NCI-H2227 (cell line): ENCODE data around the gene PPP1R37.

ENCODE experiments used
- DNase-seq: peaks from one replicate; lab custom pipeline; 2025; ENCODE audit not compliant: unreplicated experiment; lab: John Stamatoyannopoulos, UW

The PPP1R37 gene

DNA sequence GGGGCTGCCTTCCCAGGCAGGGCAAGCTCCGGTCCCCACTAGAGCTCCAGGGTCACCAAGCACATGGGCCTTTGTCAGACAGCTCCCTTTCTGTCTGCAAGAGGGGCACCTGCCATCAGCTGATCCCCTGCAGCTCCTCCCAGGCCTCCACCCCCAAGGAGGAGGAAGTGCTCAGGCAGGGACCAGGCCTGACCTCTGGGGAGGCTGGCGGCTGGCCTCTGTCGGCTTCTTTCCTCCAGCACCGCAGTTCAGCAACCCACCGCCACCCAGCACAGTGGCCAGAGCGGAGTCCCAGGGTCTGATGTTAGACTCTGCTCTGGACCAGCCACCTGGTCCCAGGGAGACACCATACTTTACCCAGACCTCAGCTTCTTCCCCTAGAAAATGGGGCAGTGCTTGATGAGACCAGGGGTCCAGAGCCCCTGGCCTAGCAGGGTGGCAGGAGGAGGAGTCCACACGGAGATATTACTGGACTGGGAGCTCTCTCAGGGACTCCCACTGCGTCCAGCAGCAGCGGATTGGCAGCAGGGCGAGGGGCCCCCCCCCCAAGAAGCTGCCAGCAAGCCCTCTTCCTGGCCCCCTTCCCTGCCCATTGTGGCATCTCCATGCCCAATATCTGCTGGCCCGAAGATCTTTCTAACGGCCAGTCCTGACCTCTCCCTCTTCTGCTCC, 43.7 kb downstream of the PPP1R37 start:
- no peak for DNase-seq

DNA sequence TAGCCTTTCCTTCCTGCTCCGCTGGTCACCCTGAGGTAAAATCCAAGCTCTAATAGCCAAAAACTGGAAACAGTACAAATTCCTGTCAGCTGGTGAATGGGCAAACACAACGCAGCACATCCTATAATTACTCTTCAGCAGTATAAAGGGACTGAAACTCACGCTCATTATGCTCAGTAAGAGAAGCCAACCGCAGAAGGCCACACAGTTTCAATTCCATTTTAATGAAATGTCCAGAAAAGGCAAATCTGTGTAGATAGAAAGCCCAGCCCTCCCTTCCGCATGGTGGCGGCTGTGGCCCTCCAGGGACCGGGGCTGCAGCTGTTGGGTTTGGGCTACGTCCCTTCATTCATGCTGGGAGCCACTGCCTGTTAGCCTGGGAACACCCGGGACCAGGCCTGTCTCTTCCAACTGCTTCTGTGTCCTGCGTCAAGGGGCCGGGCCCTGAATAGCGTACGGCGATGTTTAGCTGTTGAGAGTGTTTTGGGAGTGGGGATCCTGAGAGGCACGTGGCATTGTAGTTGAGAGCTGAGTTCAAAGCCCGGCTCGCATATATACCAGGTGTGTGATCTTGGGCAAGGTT, 44.3 kb downstream of the PPP1R37 start:
- DNase-seq = peak; percentile 53

DNA sequence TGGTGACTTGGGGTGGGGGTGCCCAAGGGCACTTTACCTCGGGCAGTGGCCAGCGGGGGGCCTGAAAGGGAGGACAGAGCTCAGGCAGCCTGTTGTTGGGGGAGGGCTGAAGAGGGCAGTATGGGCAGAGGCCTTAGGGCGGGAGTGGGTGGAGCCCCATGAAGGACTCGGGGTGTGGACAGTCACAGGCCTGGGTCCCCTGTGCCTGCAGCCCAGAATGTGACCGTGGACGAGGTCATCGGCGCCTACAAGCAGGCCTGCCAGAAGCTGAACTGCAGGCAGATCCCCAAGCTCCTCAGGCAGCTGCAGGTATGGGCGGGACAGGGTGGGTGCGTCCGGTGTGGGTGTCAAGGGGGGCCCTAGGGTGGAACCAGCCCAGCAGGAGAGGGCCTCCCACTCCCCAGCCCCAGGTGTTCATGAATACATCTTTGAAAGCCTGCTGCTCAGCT, 45.3 kb downstream of the PPP1R37 start:
- no peak for DNase-seq

DNA sequence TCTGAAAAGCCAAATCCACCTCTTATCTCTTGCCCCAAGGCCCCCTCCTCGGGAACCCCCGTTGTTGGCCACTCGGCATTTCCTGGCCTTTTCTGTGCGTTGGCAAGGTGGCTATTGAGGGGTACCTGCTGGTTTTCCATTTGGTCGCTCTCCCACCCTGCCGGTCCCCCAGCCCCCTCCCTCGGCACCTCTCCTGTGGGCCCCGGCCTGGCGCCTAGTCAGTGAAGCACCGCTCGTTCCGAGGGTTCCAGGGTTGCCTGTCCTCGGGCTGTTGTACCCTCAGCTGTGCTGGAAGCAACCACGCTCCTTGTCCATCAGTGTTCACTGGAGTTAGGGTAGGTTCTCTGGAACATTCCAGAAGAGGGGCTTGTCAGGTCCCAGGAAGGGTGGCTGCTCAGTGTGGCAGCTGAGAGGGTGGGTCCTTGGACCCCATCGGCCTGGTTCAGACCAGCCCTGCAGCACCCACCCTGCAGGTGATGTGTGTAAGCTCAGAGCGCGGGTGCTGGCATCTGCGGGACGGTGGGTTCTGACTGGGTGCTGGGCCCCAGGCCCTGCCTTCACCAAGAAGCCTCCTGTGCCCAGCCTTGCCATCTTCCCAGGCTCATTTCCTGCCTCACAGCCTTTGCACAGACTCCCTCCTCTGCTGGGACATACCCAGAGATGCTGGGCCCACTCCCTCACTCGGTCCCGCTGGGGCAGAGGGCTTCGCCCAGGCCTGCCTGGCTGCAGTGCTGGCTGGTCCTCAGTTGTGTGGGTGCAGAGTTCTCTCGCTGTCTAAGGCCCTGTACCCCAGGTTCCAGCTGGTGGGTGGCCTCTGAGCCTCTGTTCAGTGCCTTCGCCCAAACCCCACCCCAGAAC, 46.5 kb downstream of the PPP1R37 start:
- no peak for DNase-seq

DNA sequence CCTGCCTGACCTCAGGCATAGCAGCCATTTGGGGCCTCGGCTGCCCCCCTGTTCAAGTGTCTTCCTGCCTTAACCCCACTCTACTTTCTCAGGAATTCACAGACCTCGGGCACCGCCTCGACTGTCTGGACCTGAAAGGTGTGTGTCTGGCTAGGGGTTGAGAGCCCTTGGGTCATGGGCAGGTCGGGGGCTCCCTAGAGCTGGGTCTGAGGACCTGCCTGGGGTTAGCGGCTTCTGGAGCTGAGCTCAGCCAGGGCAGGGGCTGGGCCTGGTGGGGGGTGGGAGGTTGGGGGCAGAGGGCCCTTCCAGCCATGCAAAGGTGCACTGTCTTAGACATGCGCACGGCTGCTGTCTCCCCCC, 47.1 kb downstream of the PPP1R37 start:
- DNase-seq = no peak

DNA sequence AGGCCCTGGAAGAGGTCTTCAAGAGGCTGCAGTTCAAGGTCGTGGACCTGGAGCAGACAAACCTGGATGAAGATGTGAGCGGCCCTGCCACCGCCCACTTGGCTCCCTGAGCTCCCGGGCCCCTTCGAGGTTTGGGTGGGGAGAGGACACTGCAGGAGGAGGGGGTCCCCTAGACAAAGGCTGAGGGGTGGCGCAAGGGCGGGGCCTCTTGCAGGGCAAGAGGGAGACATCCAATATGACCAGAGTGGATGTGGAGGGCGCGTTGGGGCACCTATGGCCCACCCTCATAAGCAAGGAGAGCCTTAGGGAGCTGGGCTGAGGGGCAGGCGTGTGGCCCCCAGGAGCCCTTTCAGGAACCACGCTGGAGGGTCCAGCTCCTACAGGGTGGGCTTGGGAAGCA, 47.6 kb downstream of the PPP1R37 start:
- DNase-seq = no peak

DNA sequence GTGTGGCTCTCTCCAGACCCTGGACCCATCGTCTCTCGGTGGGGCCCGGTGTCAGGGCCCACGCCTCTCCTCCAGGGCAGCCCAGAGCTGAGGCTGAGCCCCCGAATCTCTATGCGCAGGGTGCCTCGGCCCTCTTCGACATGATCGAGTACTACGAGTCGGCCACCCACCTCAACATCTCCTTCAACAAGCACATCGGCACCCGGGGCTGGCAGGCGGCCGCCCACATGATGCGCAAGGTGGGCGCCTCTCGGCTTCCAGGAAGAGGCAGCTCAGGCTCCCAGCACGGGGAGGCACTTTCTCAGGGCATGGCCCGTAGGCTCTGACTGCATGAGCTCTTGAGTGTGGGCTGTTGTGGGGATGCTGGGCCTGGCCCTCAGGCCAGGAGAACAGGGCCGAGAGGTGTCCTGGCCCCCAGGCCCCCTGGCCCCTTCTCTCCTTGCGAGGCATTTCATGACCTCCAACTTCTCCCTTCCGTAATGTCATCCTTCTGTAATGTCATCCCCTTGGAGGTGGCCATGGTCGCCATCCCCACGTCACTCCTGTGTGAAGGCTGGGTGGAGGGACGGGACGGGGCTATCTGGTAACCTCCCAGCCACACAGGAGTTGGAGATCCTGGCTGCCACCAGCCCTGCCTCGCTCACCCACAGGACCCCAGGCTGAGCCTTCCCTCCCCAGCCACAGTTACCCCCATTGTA, 48.4 kb downstream of the PPP1R37 start:
- DNase-seq = no peak

DNA sequence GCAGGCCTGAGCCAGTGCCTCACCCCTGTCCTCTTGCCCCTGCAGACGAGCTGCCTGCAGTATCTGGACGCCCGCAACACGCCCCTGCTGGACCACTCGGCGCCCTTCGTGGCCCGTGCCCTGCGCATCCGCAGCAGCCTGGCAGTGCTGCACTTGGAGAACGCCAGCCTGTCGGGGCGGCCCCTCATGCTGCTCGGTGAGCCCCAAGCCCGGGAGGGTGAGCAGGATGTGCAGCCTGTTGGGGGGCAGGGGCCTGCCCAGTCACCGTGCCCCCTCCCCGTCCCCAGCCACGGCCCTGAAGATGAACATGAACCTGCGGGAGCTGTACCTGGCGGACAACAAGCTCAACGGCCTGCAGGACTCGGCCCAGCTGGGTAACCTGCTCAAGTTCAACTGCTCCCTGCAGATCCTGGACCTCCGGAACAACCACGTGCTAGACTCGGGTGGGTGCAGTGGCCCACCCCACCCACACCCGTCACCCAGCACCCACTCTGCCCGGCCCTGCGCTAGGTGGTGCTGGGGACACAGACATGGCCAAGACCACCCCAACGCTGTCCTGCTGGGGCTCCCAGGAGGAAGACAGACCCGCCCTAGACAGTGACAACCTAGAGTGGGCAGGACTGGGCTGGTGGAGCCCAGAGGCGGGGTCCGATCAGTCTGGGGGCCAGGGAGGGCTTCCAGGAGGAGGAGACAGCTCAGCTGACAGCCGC, 49.2 kb downstream of the PPP1R37 start:
- no peak for DNase-seq

DNA sequence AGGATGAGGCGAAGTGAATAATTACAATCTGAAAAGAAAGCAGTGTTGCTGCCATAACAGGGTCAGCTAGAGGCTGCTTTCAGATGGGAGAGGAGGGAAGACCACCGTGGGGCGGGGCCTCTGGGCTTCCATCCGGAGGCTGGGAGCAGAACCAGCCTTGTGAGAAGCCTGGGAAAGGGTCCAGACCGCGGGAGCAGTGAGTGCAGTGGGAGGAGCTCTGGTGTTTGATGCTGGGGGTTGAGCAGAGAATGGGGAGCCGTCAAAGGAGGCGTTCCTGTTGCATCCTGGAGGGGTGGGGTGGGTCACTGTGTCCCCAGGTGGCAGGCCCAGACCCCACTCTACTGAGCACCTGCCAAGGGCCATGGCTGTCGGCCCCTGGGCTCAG, 49.7 kb downstream of the PPP1R37 start:
- no peak for DNase-seq

DNA sequence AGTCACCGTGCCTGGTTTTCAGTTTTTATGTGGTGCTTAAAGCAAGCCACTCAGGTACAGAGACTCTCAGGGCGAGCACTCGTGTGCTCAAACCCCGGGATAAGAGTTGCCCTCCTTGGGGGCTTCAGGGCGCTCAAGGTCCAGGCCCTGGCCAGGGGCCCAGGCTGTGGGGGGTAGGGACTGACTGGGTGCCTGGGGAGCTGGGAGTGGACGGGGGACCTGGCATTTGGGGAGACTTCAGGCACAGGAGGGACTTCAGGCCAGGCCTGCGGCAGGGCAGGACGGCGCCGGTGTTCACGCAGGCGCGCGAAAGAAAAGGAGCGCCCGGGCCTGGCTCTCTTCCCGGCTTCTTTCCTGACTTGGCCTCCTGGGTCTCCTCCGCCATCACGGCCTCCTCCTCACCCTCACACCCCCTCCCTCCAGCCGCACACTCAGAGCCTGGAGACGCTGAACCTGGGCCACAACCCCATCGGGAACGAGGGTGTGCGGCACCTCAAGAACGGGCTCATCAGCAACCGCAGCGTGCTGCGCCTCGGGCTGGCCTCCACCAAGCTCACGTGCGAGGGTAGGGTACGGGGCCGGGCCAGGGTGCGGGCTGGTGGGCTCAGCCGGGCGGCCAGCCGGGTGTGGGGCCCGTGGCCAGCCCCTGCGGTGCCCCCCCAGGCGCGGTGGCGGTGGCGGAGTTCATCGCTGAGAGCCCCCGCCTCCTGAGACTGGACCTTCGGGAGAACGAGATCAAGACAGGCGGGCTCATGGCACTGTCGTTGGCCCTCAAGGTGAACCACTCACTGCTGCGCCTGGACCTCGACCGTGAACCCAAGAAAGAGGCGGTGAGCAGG, 51.7 kb downstream of the PPP1R37 start:
- no peak for DNase-seq

DNA sequence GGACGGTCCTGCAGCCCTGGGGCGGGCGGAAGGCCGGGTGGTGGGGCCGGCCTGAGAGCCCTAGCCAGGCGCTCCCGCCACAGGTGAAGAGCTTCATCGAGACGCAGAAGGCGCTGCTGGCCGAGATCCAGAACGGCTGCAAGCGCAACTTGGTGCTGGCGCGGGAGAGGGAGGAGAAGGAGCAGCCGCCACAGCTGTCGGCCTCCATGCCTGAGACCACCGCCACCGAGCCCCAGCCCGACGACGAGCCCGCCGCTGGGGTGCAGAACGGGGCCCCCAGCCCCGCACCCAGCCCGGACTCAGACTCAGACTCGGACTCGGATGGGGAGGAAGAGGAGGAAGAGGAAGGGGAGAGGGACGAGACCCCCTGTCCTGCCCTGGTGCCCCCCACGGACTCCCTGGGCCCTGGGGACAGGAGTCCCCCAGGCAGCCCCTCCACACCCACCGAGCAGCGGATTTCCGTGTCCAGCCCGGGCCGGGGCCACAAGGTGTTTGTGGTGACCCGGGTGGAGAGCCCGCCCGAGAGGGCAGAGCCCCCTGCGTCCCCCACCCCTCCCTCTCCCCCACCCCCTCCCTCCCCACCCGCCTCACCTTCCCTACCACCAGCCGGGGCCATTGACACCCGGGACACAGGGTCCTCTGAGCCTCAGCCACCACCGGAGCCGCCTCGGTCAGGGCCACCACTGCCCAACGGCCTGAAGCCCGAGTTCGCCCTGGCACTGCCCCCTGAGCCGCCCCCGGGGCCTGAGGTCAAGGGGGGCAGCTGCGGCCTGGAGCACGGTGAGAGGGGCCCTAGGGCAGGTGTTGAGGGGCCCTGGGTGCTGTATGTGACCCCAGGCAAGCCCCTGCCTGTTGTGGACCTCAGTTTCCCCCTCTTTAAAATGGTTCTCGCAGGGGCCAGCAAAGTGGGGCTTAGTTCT, 52.6 kb downstream of the PPP1R37 start:
- no peak for DNase-seq

DNA sequence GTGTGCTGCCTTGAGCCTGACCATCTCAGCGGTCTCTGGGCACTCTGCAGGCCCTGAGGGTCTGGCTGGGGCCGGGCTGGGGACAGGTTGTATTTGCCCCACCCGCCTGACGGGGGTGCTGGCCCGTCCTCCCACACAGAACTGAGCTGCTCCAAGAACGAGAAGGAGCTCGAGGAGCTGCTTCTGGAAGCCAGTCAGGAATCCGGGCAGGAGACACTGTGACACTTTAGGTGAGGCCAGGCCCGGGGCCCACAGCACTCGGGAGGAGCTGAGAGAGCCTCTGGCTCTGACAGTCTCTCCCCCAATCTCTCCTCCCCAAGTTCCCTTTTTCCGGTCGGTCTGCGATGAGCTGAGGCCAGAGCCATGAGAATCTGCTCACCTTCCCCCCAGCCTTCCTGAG, 53.3 kb downstream of the PPP1R37 start:
- no peak for DNase-seq

DNA sequence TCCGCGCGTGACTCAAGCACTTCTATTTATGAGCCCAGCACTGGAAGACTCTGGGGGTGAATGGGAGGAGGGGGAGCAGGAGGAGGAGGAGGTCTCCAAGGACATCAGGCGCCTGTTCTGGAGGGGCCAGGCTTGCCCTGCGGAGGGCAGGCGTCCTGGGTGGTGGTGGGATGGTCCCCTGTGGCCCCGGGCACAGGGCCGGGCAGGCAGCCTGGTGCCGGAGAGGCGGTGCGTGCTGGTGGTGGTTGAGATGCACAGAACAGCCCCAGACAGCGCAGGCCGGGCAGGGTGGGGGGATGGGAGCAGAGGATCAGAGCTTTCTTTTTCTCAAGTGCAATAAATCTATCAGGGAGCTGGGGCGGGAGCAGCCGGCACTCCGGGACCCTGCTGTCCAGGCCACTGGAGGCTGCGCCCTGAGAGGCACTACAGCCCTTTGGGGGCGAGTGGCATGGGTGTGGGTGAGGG, 53.8 kb downstream of the PPP1R37 start:
- no peak for DNase-seq

DNA sequence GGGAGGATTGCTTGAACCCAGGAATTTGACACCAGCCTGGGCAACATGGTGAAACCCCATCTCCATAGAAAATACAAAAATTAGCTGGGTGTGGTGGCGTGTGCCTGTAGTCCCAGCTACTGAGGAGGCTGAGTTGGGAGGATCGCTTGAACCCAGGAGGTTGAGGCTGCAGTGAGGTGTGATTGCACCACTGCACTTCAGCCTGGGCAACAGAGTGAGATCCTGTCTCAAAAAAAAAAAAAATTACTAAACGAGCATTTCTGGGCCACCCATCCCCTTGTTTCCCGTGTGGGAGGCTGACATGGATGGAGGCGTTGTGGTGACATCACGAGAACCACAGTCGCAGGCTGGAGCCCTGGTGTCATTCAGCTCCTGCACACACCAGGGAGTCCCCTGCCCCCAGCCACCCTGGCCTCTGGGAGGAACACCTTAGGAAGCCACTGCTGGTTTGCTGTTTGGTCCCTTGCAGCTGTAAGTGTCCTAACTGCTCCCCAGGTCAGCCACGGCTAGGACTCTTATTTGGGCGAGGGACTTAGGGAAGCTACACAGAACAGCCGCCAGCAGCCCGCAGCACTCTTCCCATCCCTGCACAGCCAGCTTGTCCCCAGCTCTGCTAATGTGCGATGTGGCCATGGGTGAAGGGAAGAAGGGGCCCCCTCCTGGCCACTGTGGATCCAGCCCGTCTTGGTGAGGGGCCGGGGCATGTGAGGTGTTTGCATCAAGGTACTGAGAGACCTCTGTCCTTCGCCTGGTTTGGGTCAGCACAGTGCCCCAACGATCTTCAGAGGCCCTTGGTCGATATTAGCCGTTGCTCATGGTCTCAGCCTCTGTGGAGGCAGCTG, 55.1 kb downstream of the PPP1R37 start:
- DNase-seq = no peak

DNA sequence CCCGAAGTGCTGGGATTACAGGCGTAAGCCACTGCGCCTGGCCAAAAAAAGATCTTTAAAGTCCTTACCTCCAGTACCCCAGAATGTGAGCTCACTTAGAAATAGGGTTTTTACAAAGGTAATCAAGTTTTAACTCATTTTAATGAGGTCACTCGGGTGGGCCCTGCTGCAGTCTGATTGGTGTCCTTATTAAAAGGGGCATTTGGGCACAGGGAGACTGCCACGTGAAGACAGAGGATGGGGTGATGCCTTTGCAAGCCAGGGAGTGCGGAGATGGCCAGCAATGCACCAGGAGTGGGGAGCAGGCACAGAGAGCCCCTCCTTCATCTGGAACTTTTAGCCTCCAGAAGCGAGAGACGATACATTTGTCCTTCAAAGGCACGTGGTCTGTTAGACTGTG, 56.1 kb downstream of the PPP1R37 start:
- no peak for DNase-seq

DNA sequence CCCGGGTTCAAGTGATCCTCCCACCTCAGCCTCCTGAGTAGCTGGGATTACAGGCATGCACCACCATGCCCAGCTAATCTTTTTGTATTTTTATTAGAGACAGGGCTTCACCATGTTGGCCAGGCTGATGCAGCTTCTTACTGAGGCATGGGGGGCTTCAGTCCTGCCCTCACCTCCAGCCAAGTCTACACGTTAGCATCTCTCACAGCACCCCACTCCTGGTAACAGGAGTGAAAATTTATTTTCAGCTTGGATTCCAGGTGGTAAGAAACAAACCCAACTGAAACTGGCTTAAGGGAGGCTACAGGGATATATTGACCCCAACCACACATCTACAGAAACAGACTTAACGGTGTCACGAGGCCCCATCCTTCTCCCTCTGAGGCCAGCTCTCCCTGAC, 57.2 kb downstream of the PPP1R37 start:
- DNase-seq = no peak

DNA sequence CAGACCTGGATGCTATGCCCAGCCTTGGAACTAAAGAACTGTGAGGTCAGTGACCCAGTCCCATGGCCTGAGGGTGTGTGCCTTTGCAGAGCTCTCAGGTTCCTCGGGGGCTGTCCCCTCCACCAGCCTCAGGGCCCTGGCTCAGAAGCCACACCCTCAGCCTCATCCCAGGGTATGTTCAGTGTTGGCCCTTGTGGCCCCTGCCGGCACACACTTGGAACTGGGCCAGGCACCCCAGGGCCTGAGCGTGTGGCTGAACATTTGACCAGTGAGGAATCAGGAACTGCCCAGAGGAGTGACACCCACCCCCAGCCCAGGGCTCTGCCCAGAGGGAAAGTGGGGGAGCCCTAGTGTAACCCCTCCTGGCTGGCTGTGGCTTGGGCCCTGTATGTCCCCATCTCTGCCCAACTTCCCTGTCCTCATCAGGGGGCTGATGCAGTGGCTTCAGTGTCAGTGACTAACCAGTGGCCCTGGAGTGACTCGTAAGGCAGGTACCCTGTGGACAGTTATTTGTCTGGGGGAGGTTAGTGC, 57.8 kb downstream of the PPP1R37 start:
- no peak for DNase-seq

DNA sequence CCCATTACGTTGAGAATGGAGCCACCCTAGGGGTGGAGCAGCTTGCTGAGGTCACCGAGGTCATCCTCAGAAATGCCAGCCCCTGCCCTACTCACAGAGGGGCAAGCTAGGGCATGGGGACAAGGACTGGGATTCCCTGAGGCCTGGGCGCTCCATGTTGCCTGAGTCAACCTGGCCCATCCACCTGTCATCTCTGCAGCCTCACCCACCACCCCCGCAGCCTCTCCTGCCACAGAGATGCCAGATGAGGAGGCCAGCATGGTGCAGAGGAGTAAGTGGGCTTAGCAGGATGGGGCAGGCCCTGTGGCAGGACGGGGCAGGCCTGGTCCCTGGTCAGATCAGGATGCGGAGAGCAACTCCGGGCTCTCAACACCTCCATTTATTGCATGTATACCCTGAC, 58.3 kb downstream of the PPP1R37 start:
- DNase-seq = no peak
